ENCODE results near the gene DPP3.
"Not testable (repeated sequence)": the region's sequence is repeated elsewhere in the genome, so short reads cannot be mapped to it uniquely, and the experiment has no call there.

DPP3 gene, protein sequence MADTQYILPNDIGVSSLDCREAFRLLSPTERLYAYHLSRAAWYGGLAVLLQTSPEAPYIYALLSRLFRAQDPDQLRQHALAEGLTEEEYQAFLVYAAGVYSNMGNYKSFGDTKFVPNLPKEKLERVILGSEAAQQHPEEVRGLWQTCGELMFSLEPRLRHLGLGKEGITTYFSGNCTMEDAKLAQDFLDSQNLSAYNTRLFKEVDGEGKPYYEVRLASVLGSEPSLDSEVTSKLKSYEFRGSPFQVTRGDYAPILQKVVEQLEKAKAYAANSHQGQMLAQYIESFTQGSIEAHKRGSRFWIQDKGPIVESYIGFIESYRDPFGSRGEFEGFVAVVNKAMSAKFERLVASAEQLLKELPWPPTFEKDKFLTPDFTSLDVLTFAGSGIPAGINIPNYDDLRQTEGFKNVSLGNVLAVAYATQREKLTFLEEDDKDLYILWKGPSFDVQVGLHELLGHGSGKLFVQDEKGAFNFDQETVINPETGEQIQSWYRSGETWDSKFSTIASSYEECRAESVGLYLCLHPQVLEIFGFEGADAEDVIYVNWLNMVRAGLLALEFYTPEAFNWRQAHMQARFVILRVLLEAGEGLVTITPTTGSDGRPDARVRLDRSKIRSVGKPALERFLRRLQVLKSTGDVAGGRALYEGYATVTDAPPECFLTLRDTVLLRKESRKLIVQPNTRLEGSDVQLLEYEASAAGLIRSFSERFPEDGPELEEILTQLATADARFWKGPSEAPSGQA

DNA sequence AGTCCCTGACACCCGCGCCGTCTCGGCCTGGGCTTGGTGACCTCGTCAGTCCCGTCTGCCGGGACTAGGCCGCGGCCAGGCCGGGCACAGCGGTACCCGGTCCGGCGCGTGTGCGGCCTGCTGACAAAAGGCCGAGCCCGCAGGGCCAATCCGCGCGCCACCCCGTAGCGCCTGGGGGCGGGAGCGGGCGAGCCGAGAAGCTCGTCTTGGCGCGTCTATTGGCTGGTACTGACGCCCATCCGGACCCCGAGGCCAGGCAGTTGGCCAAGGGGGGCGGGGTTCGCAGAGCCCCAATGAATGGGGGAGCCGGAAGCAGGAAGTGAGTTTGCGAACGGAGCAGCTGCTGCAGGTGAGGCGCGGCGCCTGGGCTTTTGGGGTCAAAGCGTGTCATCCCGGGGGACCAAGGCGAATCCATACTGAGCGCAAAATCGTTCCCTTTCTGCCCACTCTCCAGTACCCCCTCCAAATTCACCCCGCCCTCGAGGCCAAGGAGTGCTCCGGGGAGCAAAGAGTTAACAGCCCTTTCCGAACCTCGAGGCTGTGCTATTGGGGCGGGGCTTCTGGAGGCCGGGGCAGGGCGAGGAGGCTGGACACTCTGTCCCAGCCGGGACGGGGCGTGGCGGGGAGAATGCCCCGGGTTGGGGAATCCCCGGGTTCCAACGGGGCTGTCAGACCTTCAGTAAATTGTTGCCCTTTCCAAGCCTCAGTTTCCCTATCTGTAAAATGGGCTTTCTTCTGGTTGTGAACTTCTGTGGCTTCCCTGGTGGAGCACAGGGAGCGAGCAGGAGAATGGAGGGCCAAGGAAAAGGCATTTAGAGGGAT lies at the start of gene DPP3:
TSS of gene DPP3 (plus strand) at position 318 of the 822 bp plus-strand sequence. CDS start 1,767 bp downstream, outside the sequence.
- DNase-seq (ENCODE audit: extremely low read depth in 1 of 2, low read depth in 1 of 2), result peak; percentile 96

DNA sequence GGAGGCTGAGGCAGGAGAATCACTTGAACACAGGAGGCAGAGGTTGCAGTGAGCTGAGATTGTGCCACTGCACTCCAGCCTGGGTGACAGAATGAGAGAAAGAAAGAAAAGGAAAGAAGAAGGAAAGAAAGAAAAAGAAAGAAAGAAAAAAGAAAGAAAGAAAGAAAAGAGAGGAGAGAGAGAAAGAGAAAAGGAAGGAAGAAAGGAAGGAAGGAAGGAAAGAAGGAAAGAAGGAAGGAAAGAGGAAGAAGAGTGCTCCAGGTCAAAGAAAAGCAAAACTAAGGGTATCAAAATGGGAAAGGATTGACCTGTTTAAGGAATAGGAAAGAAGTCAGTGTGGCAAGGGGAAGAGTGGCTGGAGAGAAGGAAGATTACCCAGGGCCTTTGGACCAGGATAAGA lies 48.9 kb upstream of the DPP3 start:
- DNase-seq (ENCODE audit: extremely low read depth in 1 of 2, low read depth in 1 of 2), result not testable (repeated sequence)

DNA sequence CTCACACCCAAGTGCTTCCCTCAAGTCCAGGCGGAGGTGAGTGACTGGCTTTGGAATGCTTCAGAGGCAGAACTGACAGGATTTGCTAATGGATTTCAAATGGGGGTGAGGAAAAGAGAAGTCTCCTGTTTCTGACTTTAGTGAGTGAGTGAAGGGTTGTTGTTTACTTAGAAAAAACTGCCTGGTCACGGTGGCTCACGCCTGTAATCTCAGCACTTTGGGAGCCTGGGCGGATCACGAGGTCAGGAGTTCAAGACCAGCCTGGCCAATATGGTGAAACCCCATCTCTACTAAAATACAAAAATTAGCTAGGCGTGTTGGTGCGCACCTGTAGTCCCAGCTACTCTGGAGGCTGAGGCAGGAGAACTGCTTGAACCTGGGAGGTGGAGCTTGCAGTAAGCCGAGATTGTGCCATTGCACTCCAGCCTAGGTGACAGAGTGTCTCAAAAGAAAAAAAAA lies 48.3 kb upstream of the DPP3 start:
- not testable (repeated sequence) for DNase-seq (ENCODE audit: extremely low read depth in 1 of 2, low read depth in 1 of 2)

DNA sequence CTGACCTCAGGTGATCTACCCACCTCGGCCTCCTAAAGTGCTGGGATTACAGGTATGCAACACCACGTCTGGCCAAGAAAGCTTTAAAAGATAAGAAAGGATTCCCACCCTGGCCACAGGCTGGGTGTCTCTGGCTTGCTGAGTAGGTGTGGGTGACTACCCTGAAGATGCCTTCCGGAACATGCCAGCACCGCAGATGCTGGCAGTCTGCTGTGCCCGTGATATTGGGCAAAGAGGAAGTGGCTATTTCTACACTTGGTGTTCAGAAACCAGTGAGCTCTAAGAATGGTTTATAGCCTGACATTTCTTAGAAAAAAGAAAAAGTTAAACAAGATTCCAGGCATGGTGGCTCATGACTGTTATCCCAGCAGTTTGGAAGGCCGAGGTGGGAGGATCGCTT lies 47.6 kb upstream of the DPP3 start:
- no peak for DNase-seq (ENCODE audit: extremely low read depth in 1 of 2, low read depth in 1 of 2)

DNA sequence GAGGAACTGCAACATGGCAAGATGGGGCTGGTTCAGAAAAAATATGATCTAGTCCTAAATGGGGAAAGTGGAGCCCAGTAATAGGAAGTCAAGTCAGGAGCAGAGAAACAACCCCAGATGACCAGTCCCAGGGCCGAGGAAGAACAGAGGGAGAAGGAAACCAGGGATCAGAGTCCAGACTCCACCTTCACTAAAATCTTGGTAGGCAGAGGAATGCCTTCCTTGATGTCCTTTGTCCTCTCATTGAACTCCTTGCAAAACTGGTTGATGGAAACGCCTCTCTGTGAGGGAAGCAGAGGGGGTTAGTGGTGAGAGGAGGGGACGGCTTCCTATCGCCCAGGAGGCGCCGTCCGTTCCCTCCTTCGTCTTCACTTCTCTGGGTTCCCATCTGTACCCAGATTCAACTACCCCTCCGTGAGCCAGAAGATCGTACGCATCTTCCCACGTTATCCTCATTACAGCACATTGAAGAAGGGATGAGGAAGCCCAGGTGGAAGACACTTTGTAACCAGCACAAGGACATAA lies 42.2 kb upstream of the DPP3 start:
- no peak for DNase-seq (ENCODE audit: extremely low read depth in 1 of 2, low read depth in 1 of 2)

DNA sequence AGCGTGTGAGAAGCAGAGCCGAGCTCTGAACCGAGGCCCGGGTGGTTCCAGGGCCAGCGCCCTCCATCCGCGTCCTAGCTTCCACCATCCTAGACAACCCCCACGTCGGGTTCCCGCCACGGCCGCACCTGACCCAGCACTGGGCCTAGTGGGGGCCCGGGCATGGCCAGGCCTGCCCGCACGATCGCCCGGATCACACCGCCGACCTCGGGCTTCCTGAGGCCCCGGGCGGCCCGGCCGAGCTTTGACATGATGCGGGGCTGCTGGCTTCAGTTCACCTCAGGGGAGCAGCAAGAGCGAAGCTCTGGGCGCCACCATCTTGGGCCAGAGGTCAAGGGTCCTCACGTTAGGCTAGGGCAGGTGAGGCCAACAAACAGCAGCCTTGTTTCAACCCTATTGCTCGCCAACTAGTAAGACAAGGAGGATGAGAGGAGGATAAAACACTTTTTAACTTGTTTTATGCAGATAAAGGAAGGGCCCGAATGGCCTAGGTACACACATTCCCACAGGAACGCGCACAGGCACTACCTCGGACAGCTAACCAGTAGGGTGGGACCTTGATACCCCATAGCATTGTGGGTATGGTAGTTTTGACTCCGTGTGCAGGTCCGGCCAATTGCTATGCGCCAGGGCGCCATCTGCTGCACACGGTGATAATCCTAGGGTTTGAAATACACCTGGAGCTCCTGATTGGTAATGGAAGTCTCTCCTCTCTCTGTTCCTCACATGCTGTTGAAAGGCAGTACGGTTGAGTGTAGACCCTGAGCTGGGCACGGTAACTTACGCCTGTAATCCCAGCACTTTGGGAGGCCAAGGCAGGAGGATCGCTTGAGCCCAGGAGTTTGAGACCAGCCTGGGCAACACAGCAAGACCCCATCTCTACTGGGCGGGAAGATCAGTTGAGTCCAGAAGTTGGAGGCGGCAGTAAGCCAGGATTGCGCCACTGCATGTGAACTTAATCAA lies 41.4 kb upstream of the DPP3 start, which contains the start of gene MRPL11:
TSS of gene MRPL11 (minus strand) at position 345 of the 963 bp plus-strand sequence. CDS start at position 251, 94 bp downstream.
- peak; percentile 63 to 80 for DNase-seq (ENCODE audit: extremely low read depth in 1 of 2, low read depth in 1 of 2)

DNA sequence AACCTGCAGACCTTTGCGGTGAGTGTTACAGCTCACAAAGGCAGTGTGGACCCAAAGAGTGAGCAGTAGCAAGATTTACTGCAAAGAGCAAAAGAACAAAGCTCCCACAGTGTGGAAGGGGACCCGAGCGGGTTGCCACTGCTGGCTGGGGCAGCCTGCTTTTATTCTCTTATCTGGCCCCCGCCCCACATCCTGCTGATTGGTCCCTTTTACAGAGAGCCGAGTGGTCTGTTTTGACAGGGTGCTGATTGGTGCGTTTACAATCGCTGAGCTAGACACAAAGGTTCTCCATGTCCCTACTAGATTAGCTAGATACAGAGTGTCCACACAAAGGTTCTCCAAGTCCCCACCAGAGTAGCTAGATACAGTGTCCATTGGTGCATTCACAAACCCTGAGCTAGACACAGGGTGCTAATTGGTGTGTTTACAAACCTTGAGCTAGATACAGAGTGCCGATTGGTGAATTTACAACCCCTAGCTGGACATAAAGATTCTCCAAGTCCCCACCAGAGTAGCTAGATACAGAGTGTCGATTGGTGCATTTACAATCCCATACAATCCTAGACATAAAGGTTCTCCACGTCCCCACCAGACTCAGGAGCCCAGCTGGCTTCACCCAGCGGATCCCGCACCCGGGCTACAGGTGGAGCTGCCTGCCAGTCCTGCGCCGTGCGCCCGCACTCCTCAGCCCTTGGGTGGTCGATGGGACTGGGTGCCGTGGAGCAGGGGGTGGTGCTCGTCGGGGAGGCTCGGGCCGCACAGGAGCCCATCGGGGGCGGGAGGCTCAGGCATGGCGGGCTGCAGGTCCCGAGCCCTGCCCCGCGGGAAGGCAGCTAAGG lies 39.9 kb upstream of the DPP3 start:
- DNase-seq (ENCODE audit: extremely low read depth in 1 of 2, low read depth in 1 of 2), result not testable (repeated sequence)

DNA sequence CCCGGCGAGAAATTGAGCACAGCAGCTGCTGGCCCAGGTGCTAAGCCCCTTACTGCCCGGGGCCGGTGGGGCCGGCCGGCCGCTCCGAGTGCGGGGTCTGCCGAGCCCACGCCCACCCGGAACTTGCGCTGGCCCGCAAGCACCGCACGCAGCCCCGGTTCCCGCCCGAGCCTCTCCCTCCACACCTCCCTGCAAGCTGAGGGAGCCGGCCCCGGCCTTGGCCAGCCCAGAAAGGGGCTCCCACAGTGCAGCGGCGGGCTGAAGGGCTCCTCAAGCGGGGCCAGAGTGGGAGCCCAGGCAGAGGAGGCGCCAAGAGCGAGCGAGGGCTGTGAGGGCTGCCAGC lies 39.3 kb upstream of the DPP3 start:
- DNase-seq (ENCODE audit: extremely low read depth in 1 of 2, low read depth in 1 of 2), result not testable (repeated sequence)

DNA sequence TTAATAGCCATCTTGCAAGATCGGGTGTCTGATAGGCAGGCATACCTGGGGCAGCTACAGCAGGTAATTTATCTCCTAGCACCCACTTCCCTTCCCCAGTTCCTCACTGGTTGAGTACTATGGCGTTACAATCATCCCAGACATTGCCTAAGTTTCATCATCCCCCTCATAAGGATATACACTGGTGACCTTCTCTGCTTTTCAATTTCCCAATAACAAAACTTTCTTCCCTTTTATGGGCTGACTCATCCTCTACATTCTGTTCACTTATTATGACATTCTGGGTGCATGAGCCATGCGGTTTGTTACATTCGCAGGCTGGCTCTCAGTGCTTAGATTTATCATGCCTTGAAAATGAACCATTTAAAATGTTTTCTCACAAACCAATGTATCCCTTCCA lies 36.6 kb upstream of the DPP3 start:
- DNase-seq (ENCODE audit: extremely low read depth in 1 of 2, low read depth in 1 of 2), result no peak

DNA sequence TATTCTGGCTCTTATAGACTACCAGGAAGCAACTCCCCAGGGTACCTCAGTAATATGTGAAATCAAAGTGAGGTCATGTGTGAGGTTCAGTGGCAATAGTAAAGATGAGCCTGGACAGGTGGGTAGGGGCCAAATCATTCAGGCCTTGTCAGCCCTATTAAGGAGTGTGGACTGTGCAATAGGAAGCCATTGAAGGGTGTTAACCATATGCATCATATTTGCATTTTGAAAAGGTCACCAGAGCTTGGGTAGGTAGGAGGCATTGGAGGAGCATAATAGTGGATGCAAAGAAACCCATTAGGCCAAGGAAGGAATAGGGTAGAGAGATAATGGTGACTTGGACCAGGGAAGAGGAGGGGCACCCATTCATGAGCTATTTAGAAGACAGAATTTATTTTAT lies 33.2 kb upstream of the DPP3 start:
- no peak for DNase-seq (ENCODE audit: extremely low read depth in 1 of 2, low read depth in 1 of 2)

DNA sequence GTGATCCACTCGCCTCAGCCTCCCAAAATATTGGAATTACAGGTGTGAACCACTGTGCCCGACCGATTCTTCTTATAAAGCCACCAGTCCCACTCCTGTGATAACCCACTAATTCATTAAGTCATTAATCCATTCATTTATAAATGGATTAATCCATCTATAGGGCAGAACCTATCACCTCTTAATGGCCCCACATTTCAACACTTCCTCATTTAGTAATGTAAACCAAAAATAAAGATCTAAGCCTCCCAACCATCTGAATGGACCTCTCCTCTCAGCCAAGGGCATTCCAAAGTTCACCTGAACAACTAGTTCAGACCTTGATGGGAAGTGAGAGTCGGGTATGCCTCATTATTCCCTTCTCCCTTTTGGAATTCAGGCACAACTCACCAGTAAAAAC lies 31.7 kb upstream of the DPP3 start:
- DNase-seq (ENCODE audit: extremely low read depth in 1 of 2, low read depth in 1 of 2), result no peak

DNA sequence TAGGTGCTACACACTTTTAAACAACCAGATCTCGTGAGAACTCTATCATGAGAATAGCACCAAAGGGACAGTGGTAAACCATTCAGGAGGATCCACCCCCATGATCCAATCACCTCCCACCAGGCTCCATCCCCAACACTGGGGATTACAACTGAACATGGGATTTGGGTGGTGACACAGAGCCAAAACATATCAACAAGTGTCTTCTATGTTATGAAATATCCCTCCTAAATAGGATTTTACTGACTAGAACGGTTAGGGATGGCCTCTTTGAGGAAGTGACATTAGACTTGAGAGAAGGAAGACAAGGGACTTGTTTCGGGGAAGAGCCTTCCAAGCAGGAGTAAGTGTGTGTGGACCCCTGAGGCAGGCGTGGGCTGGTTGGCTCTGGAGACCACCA lies 29.7 kb upstream of the DPP3 start:
- DNase-seq (ENCODE audit: extremely low read depth in 1 of 2, low read depth in 1 of 2), result no peak

DNA sequence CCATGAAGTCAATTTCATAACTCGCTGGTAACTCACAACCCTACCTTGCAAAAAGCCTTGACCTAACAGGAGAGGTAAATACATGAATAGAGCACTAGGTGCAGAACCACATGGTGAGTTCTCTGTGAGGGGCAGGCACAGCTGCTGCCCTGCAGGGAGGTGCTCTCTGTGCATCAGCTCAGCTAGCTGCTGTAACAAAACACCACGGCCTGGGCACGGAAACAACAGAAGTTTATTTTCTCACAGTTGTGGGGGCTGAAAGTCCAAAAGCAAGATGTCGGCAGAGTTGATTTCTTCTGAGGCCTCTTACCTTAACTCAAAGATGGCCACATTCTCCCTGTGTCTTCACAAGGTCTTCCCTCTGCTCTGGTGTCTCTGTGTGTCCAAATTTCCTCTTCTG lies 28.6 kb upstream of the DPP3 start:
- DNase-seq (ENCODE audit: extremely low read depth in 1 of 2, low read depth in 1 of 2), result no peak

DNA sequence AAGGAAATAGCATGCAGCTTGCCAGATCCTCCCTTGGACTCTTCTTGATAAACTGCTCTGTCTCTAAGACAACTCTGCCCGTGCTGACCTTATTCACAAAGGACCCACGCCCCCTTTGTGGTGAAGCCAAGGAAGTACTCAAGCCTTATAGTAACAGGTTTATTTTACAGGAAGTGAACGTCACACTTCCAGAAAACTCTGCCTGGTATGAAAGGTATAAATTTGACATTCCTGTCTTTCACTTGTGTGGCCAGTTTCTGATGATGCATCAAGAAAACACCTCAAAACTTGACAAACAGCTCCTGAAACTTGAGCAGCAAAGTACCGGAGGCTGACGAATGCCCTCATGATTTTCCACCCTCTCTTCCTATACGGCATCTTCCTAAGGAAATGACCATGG lies 26.0 kb upstream of the DPP3 start:
- no peak for DNase-seq (ENCODE audit: extremely low read depth in 1 of 2, low read depth in 1 of 2)

DNA sequence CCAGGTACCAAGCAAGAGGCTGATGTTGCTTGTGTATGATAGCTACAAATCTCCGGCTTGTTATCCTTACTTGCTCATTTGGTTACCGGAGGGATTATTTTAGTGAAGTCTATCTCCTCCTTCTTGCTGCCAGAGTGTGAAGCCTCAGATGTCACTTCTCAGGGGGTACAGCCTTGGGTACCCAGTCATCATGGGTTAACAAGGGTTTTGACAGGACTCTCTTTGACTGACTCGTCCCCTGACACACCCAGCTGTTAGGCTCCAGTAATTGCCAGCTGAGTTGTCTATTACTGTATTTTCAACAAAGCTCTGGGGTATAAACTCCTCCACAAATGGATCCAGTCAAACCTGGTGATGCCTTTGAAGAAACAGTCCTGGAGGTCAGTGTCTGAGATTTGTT lies 25.4 kb upstream of the DPP3 start:
- no peak for DNase-seq (ENCODE audit: extremely low read depth in 1 of 2, low read depth in 1 of 2)

DNA sequence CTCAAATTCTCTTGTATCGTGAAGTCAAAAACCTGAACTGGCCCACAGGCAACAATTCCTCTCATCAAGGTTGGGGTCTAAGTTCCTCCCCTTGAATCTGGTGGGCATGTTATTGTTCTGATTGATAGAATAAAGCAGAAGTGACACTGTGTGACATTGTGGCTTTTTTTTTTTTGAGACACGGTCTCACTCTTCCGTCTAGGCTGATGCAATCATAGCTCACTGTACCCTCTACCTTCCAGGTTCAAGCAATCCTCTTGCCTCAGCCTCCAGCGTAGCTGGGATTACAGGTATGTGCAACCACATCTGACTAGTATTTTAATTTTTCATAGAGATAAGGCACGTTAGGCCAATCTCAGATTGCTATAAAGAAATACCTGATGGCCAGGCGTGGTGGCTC lies 22.4 kb upstream of the DPP3 start:
- no peak for DNase-seq (ENCODE audit: extremely low read depth in 1 of 2, low read depth in 1 of 2)

DNA sequence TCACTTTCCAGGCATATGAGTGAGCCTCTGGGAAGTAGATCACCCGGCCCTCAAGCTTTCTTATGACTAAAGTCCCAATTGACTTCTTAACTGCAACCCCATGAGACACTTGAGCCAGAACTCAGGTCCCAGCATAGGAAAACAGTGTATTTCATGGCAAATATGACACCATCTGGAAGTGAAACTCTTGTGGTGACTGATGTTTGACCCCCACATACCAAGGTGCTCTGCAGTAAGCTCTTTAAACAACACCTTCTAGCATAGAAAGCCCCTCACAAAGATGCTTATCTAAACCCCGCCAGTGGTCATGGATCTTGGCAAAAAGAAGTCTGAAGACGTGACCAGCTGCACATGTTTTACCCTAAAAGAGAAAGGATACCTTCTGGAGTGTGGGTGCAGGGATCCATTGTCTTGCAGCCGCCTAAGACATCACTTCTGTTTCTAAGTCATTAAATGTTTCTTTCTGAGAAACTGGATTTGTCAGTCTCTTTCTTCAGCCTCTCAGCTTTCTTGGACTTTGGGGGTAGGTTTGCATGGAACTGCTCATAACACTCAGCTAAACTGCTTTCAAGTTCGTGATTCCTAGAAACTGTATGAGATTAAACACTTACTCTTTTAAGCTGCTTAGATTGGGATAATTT lies 21.0 kb upstream of the DPP3 start:
- DNase-seq (ENCODE audit: extremely low read depth in 1 of 2, low read depth in 1 of 2), result peak in 1 of 2 donors; percentile 22

DNA sequence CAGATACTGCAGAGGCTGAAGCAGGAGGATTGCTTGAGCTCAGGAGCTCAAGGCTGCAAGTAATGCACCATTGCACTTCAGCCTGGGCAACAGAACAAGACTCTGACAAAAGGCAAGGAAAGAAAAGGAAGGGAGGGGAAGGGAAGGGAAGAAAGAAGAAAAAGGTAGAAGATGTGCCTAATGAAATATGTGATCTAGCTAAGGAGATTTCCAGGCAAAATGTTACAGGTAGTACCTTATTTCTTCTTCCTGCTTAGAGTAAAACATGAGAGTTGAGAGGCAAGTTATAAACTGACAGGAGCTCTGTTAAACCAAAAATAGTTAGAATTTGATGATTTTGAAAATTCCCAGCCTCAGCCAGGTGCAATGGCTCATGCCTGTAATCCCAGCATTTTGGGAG lies 18.2 kb upstream of the DPP3 start:
- no peak for DNase-seq (ENCODE audit: extremely low read depth in 1 of 2, low read depth in 1 of 2)
